SK-N-SH (cell line): ENCODE data around the gene SYNE2.

Source experiments
- CTCF ChIP-seq: fragments of 200-600 bp; sonication (generic); IDR thresholded peaks from 2 replicates; pipeline ENCODE4 v1.6.1; 2017; ENCODE audit warnings: antibody characterized with exemption, mild to moderate bottlenecking, moderate library complexity
- ELF1 ChIP-seq: IDR thresholded peaks from 2 replicates; pipeline ENCODE4 v1.4.0; 2012
- EZH2phosphoT487 ChIP-seq: fragments of 200-600 bp; sonication (generic); IDR thresholded peaks from 2 replicates; pipeline ENCODE4 v1.6.1; 2017; ENCODE audit warnings: low read depth, mixed run types, mild to moderate bottlenecking, antibody characterized with exemption, moderate library complexity, borderline replicate concordance
- FOSL2 ChIP-seq: IDR thresholded peaks from 2 replicates; pipeline ENCODE4 v1.4.0; 2012; ENCODE audit warnings: low read depth, mild to moderate bottlenecking, moderate library complexity, borderline replicate concordance
- MEF2A ChIP-seq: IDR thresholded peaks from 2 replicates; pipeline ENCODE4 v1.4.0; 2012; ENCODE audit warnings: low read depth, borderline replicate concordance
- MXI1 ChIP-seq: IDR thresholded peaks from 2 replicates; pipeline ENCODE4 v1.6.1; 2012; ENCODE audit warnings: mild to moderate bottlenecking, low read depth, low read length, improper control_type of control experiment
- SIN3A ChIP-seq: IDR thresholded peaks from 2 replicates; pipeline ENCODE4 v1.6.1; 2012; ENCODE audit warnings: low read depth, mild to moderate bottlenecking, low read length, moderate library complexity, borderline replicate concordance
- SMC3 ChIP-seq: IDR thresholded peaks from 2 replicates; pipeline ENCODE4 v1.6.1; 2012; ENCODE audit warnings: low read depth, low read length, improper control_type of control experiment

- TF ChIP-seq ELF1 (no peak), MXI1 (no peak), FOSL2 (no peak), SMC3 (no peak), EZH2phosphoT487 (no peak), CTCF (no peak), MEF2A (no peak), SIN3A (no peak)
Measured at GRCh38 chr14:63912286-63912685, 59.5 kb downstream of the SYNE2 start.
